T47D (cell line): Measurements from ENCODE around the gene ACSF3.
"Not testable (repeated sequence)": the region's sequence is repeated elsewhere in the genome, so short reads cannot be mapped to it uniquely, and the experiment has no call there.

Experiments used
- DNase-seq, 2 experiments: peaks; one replicate each; pipeline versions ENCODE4 v3.0.0 to v3.0.0-alpha.2; 2011 to 2012; ENCODE audit warnings: low read depth in 1 of 2, low spot score in 1 of 2
- JUND ChIP-seq: IDR thresholded peaks from 2 replicates; pipeline ENCODE4 v1.6.1; 2012; ENCODE audit warnings: low read depth
- in situ Hi-C: cut with HindIII; loops from 2 replicates; pipeline ENCODE4 v1.10.0; 2016; ENCODE audit warnings: low sequenced_read_pairs, low pct_unique_long_range_greater_than_20kb

Gene ACSF3

DNA sequence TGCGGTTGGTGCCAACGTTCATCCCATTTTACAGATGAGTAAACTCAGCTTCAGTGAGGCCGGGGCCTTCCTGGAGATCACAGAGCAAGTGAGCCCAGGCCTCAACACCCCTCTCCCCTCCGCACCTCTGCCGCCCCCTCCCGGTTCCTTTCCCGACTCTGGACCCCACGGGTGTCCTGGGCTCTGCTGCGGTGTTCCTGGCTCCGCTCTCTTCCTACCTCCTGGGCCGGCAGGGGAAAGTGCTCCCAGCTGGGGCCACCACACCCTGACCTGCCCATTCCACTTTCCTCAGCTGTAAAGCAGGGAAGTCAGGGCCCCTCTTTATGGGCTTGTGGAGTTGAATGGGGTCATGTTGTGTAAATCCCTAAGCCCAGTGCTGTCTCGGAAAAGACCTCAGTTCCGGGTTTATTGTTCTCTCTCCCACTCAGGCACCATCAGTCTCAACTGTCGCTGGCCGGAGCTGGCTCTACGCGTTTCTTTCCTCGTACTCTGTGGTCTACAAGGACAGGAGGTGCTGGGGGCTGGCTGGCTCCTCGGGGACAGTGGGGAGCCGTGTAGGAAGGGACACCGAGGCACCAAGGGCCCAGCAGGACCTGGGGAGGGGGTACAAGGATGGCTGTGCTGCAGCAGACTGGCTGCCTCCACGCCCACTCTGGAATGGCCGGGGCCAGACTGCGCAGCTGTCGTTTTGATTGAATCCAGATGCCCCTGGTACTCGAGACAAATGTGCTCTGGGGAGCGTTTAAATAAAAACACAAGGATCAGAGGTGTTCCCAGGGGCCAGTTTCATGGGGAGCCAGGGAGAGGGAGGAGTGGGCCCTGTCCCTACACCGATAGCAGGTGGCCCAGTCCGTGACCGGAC is 21.7 kb upstream of the ACSF3 start:
- no peak for DNase-seq
- TF ChIP-seq JUND: no peak
- in situ Hi-C loops: no loop called here

DNA sequence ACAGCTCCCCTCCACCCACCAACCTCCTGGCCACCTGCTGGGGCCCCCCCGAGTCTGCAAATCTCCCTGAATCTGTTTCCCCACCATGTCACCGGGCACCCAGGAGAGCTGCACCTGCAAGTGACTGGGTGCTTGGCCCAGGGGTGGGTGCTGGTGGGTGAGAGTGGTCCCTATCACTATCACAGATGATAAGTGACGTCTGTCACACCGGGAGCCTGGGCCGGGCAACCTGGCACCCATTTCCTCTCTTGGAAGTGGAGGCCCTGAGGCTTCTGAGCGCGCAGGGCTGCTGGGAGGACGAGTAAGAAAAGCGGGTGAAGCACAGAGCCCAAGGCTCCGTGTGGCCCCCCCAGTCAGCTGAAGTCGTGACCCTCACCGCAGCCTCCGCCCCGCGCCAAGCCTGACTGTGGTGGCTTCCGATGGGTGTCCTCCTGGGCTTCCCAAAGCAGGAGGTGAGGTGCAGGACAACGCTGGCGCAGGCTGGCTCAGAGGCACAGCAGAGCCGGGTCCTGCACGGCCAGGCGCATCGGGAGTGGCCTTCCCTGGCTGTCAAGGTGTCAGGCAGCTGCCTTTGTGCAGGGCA is 21.0 kb upstream of the ACSF3 start:
- DNase-seq: no peak
- TF ChIP-seq JUND: no peak
- in situ Hi-C loops: no loop called here

DNA sequence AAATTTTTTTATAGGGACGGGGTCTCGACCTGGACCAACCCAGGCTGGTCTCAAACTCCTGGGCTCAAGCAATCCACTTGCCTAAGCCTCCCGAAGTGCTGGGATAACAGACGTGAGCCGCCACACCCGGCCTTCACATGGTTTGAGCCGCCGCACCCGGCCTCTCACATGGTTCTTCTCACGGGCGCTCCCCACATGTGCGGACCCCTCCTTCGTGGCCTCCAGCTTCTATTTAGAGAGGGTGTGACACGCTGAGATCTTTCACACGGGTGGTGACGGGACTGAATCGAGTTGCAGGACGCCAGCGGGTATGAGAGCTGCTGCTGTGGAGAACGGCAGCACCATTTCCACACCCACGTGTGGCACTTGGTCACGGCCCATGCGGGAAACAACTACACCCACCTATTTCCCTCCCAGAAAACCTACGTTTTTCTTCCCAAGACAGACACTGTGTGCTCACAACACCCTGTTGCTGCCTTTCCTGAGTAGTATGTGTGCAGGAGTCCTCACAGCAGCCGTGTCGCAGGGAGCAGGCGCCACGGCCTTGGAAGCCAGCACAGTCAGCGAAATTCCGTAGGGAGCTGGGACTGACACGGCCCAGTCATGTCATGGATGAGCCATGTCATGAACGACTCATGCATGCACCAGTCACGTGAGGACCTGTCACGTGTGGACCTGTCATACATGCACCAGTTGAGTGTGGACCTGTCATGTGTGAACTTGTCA is 20.1 kb upstream of the ACSF3 start:
- TF ChIP-seq JUND: no peak
- DNase-seq: no peak
- in situ Hi-C loops: no loop called here

DNA sequence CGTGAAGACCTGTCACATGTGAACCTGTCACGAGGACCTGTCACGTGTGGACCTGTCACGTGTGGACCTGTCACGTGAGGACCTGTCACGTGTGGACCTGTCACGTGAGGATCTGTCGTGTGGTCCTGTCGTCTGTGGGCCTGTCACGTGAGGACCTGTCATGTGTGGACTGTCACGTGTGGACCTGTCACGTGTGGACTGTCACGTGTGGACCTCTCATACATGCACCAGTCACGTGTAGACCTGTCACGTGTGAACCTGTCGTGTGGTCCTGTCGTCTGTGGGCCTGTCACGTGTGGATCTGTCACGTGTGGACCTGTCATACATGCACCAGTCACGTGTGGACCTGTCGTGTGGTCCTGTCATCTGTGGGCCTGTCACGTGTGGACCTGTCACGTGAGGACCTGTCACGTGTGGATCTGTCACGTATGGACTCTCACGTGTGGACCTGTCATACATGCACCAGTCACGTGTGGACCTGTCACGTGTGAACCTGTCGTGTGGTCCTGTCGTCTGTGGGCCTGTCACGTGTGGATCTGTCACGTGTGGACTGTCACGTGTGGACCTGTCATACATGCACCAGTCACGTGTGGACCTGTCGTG is 19.5 kb upstream of the ACSF3 start:
- in situ Hi-C loops, DNase-seq: not testable (repeated sequence)

DNA sequence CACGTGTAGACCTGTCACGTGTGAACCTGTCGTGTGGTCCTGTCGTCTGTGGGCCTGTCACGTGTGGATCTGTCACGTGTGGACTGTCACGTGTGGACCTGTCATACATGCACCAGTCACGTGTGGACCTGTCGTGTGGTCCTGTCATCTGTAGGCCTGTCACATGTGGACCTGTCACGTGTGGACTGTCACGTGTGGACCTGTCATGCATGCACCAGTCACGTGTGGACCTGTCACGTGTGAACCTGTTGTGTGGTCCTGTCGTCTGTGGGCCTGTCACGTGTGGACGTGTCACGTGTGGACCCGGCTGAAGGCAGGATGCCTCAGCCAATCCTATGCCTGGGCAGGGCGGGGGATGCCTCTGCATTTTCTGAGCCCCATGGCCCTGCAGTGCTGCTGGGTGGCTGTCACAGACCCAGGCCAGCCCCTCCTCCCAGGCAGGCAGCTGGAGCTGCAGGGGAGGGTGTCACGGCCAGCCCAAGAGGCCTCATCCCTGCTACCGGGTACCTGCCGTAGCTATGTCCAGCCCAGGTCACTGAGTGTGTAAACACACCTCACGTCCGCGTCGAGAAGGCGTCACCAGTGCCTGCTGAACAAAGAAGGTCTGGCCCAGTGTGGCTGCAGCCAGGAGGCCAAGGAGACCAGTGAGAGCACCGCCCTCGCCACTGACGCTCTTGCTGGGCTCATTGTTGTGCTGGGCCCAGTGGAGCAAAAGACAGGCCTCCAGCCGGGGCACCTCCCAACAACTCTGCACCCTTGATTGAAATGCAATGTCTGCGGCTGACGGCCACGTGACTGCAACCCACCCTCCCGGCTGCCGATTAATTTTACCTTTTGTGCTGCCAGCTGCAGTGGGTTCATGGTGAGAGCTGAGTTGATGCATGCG is 18.6 kb upstream of the ACSF3 start:
- TF ChIP-seq JUND: no peak
- no peak for DNase-seq
- in situ Hi-C loops: no loop called here

DNA sequence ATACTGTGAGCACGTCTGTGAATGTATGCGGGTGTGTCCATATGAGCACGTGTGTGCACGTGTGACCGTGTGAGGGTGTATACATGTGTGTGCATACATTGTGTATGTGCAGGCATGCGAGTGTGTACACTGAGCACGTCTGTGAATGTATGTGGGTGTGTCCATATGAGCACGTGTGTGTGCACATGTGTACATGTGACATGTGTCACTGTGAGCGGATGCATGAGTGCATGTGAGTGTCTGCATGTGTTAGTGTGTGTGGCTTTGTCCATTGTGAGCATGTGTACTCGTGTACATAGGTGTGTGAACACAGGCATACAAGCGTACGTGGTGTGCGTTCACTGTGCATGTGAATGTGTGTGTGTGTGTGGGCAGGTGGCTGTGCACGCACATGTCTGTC is 17.5 kb upstream of the ACSF3 start:
- in situ Hi-C loops: no loop called here
- no peak for DNase-seq
- TF ChIP-seq JUND: no peak

DNA sequence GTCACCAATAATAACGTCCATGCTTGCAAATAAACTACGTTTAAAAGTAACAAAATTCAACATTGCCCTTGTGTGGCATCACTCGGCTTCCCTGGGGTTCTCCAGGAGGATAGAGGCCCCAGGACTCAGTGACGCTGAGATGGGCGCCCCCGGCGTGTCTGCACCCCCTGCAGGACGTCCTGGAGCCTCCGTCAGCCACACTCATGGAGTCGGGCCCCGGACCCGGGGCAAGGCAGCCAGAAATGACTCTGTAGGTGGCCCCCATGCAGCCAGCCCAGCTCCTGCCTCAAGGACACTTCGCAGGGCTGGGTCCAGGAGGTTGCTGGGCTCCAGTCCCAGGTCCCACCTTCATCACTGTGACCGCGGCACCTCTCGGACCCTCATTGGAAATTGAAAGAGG is 16.6 kb upstream of the ACSF3 start:
- in situ Hi-C loops: no loop called here
- no peak for DNase-seq
- no peak for TF ChIP-seq JUND

DNA sequence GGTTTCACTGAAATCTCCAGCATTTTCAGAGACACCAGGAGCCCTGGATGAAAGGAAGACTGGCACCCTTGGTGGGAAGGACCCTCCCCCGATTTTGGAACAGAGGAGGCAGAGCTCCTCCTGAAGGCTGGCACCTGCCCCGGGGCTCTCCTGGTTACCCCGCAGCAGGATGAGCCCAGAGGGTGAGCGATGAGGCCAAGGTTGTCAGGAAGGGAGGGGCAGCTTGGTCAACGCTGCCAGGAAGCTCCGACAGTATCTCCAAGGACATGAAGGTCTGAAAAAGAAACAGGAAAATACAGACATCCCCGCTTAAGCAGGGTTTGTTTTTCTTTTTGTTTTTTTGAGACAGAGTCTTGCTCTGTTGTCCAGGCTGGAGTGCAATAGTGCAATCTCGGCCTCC is 15.5 kb upstream of the ACSF3 start:
- in situ Hi-C loops: no loop called here
- TF ChIP-seq JUND: no peak
- no peak for DNase-seq

DNA sequence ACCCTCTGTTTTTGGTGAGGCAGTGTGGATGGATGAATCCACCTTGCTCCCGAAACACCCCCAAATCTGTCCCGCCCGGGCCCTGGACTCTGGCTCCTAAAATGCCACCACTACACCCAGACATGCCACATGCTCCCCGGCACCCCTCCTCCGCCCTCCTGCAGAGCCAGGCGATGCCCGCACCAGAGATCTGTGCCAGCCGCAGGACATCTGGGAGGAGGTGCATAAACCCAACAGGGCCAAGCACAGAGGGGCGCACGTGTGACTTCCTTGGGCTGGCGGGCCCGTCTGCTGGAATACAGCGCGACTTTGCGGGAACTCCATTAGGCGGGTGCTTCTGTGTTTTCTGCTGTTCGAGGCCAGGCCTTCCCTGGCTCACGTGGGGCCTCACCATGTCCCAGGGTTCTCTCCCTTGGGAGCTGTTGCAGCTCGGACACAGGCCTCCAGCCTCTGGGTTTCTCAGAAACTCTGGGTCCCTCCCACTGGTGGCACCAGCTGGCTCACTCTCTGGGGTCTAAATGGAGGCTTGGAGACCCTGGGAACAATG is 14.1 kb upstream of the ACSF3 start:
- DNase-seq: no peak
- in situ Hi-C loops: no loop called here
- TF ChIP-seq JUND: no peak

DNA sequence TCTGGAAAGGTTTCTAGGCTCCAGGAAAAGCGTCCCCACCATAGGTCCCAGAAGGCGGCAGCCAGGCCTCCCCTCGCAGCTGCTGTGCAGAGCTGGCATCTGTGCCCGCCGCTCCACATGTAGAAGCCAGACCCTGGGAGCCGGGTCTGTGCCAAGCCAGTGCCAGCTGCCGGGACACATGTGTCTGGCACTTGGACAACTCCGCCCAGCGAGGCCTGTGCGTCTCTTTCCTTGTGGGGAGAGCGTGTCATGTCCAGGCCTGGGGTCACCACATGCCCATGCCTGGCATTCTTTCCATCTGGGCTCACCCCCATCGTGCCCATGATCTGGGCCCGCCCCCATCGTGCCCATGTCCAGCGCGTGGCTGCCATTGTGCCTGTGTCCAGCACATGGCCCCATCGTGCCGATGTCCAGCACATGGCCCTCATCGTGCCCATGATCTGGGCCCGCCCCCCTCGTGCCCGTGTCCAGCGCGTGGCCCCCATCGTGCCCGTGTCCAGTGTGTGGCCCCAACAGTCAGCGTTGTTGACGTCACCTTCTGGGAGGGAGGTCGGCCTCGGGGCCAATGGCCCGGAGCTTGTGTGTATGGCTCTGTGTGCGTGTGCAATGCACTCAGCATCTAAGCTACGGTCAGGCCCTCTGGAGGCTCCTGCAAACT is 13.3 kb upstream of the ACSF3 start:
- in situ Hi-C loops: no loop called here
- DNase-seq: no peak
- no peak for TF ChIP-seq JUND

DNA sequence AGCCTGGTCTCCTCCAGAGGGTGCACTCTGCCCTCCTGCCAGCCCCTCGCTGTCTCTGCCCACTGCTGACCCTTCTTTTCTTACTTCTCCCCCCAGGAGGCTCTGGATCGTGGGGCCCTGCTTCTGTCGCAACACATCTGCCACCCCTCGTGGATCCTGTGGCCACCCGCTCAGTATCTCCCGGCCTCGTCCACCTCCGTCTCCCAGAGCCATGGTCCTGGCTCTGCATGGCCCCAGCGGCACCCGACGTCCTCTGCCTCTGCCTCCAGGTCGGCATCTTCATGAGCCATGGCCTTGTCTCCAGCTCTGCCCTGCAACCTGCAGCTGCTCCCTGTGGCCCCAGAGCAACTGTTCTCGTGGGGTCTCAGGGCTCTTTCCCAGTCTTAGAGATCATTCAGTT is 12.1 kb upstream of the ACSF3 start:
- in situ Hi-C loops: no loop called here
- DNase-seq: no peak
- TF ChIP-seq JUND: no peak

DNA sequence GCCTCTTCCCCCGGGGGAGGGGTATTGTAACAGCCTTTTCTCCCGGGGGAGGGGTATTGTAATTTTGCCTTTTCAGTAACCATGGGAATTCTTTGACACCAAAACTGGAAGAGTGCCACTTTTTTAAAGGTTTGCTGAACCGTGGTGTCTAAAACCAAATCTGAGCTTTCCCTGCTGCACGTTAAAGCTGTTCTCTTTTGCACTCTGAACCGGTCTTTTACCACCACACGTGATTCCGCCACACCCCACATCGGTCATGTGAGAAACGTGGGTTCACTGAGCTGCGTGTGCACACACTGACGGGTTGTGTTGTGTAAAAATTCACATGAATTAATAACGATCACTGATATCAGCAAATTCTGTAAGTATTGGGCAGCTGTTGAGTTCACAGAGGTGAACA is 9.2 kb upstream of the ACSF3 start:
- no peak for TF ChIP-seq JUND
- in situ Hi-C loops: no loop called here
- no peak for DNase-seq
